ENCODE results near the gene CAP1.
A peak's percentile ranks its signal among the peaks of the same experiment; 100 is the strongest.

The CAP1 gene

DNA sequence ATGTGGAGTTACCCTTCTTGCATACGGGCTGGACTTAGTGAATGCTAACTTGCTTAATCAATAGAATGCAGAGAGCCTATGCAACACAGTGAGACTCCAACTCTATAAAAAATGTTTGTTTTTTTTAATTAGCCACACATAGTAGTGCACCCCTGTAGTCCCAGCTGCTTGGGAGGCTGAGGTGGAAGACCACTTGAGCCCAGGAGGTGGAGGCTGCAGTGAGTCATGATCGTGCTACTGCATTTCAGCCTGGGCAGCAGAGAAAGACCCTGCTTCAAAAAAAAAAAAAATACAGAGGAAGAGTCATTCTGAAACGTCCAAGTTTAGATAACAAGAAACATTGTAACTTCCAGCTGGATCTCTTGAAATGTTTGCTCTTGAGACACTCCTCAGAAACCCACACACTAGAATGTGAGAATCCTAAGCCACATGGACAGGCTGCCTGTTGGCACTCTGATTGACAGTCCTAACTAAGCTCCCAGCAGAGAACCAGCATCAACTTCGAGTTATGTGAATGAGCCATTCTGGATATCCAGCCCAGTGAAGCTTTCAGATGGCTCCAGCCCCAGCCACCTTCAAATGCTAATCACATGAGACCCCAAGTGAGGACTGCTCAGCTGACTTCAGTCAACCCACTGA is 20.0 kb upstream of the CAP1 start:
- TF ChIP-seq, protein P1, sequence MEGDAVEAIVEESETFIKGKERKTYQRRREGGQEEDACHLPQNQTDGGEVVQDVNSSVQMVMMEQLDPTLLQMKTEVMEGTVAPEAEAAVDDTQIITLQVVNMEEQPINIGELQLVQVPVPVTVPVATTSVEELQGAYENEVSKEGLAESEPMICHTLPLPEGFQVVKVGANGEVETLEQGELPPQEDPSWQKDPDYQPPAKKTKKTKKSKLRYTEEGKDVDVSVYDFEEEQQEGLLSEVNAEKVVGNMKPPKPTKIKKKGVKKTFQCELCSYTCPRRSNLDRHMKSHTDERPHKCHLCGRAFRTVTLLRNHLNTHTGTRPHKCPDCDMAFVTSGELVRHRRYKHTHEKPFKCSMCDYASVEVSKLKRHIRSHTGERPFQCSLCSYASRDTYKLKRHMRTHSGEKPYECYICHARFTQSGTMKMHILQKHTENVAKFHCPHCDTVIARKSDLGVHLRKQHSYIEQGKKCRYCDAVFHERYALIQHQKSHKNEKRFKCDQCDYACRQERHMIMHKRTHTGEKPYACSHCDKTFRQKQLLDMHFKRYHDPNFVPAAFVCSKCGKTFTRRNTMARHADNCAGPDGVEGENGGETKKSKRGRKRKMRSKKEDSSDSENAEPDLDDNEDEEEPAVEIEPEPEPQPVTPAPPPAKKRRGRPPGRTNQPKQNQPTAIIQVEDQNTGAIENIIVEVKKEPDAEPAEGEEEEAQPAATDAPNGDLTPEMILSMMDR (conservative IDR thresholded peaks at IDR 0.05; ENCODE audit: low read depth, low read length) = no peak
- DNase-seq (ENCODE audit: low read depth) = no peak

DNA sequence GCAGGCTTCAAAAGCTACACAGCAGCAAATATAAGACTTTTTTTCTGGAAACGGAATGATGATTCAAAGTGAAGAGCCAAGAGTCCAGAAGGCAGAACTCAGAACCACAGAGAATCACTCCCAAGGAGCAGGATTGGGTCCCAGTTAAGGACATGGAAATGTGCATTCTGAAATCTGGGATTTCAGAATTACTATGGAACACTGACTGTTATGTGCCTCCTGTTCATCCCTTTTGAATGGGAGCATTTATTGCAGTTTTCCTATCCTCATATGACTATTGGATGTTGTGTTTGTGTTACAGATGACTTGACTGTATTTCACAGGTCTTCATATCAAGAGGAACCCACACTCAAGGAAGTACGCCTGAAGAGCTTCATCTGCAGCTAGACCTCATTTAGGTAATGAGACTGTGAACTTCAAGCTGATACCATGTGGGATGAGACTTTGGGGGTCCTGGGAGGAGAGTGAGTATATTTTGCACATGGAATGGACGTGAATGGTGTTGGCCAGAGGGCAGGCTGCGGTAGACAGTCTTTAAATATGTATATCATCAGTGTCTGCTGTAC is 17.1 kb upstream of the CAP1 start:
- TF ChIP-seq, protein P1 (conservative IDR thresholded peaks at IDR 0.05; ENCODE audit: low read depth, low read length) = no peak
- DNase-seq (ENCODE audit: low read depth) = no peak
- H3K4me3 ChIP-seq (ENCODE audit: low read length) = no peak overlapping the region

More for the DNA sequence above, 20.0 kb upstream of the CAP1 start:
- H3K4me3 ChIP-seq (ENCODE audit: low read length) = no peak overlapping the region

DNA sequence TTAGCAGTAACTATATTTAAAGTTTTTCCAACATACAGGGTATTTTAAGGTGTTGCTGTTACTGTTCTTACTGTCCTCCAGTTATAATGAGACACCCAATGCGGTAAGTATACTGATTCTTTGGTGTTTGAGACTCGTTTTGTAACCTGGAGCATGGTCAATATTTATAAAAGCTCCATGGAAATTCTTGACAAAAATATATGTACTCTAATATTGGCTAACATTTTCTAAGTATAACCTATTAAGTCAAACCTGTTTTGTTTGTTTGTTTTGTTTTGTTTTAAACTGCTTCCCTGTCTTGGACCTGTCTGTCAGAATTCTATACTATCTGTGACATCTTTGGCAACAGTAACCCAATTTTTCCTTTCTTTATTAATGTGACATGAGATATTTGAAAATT is 15.9 kb upstream of the CAP1 start:
- H3K4me3 ChIP-seq (ENCODE audit: low read length) = no peak overlapping the region
- DNase-seq (ENCODE audit: low read depth) = no peak
- TF ChIP-seq, protein P1 (conservative IDR thresholded peaks at IDR 0.05; ENCODE audit: low read depth, low read length) = no peak

DNA sequence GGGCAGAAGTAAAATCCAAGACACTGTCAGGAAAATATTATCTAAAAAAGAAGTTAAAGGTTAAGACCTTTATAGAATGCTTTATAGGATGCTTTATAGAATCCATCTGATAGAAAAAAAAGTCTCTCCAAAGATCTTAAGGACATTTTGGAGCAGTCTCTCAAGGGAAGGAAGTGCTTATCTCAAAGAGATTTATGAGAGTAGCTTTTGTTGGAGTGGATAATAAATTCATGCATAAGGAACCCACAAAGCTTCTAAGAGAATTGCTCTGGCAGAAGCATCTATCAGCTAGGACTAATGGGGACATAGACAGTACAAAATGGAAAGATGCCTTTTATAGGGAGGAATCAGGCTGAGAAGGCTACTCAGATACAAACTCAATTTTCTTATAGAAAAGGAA is 12.9 kb upstream of the CAP1 start:
- no peak overlapping the region for H3K4me3 ChIP-seq (ENCODE audit: low read length)
- no peak for DNase-seq (ENCODE audit: low read depth)
- TF ChIP-seq, protein P1 (conservative IDR thresholded peaks at IDR 0.05; ENCODE audit: low read depth, low read length) = no peak

DNA sequence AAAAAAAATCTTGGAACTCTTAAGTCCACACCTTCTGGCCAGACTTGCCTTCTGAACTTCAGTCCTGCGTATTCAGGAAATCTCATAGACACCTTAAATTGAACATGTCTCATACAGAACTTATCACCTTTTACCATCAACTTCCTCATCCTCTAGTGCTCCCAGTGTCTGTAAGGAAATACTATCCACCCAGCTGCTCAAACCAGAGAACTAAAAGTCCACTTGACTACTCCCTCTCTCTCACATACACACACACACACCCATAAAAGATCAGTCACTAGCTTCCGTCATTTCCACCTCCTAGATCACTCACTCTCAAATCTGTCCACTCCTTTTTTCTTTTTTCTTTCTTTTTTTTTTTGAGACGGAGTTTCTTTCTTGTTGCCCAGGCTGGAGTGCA is 10.9 kb upstream of the CAP1 start:
- TF ChIP-seq, protein P1 (conservative IDR thresholded peaks at IDR 0.05; ENCODE audit: low read depth, low read length) = no peak
- DNase-seq (ENCODE audit: low read depth) = no peak
- no peak overlapping the region for H3K4me3 ChIP-seq (ENCODE audit: low read length)

DNA sequence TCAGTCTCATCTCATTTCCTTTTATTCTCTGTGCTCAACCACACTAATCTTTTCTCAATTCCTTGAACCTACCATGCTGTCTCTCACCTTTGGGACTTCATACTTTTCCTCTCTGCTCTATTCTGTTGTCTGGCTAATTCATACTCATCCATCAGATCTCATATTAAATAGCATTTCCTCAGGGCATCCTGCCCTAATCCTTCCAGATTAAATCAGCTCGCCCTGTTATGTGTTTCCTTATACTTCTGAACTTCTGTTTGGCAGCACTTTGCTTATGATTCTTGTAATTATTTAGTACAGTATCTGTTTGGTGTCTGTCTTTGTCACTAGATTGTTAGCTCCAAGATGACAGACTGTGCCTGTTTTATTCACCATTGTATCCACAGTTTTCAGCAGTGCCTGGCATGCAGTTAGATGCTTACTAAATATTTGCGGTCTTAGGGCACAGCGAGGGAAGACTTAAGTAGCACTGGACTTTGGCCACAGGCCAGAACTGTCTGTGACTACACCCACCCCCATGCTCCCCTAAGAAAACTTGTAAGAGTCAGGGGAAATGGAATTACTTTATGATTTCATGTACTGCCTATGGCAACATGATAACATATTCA is 9.9 kb upstream of the CAP1 start:
- DNase-seq (ENCODE audit: low read depth) = peak; percentile 98
- H3K4me3 ChIP-seq (ENCODE audit: low read length) = no peak overlapping the region
- TF ChIP-seq, protein P1 (conservative IDR thresholded peaks at IDR 0.05; ENCODE audit: low read depth, low read length) = no peak

All from retinal pigment epithelial cell (primary cell).